GM23248 (cell line): ENCODE results near the gene TIPARP.

Experiments used
- EZH2 ChIP-seq: fragments of 200-600 bp; sonication (generic); IDR thresholded peaks from 2 replicates; pipeline ENCODE4 v1.6.1; 2018; ENCODE audit warnings: antibody characterized with exemption, mild to moderate bottlenecking; ENCODE audit not compliant: insufficient read depth, poor library complexity, severe bottlenecking
- EZH2phosphoT487 ChIP-seq: fragments of 200-600 bp; sonication (generic); IDR thresholded peaks from 2 replicates; pipeline ENCODE4 v1.6.1; 2018; ENCODE audit warnings: antibody characterized with exemption, moderate library complexity, mild to moderate bottlenecking, low read depth; ENCODE audit not compliant: insufficient read depth

DNA sequence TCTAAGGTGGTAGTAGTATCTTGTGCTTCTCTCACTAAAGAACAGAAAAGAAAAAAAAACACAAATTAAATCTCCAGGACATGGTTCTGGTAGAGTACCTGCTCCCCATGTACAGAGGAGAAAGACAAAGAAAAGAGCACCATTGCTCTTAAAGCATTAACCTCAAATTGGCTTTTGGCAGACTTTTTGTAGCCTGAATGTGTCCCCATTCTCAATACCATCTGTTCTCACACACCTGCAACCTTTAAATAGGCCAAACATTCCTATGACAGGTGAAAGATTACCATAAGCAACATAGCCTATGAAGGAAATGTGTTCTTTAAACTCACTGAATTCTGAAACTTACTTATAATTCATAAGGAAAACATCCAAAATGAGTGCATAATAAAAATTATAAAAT lies 68.0 kb downstream of the TIPARP start:
- TF ChIP-seq EZH2 (no peak), EZH2phosphoT487 (no peak)
